PC-3 (cell line): ENCODE measurements around the gene CA5A. TPM values are rescaled to one million over a fixed set of nuclear protein-coding genes. Genes with fewer than 3 reads are reported as not detected.
"Not testable (repeated sequence)": the region's sequence is repeated elsewhere in the genome, so short reads cannot be mapped to it uniquely, and the experiment has no call there.

ENCODE experiments used
- ATAC-seq: fragments of 200-7000 bp; cut with Tn5 transposase; 2 replicates; pipeline ENCODE4 v1.9.1; 2020; ENCODE audit warnings: mild to moderate bottlenecking, moderate library complexity
- BruUV-seq: library from RNA; stranded (reverse); fragments of 400-500 nt; replicated peaks from 2 replicates; lab custom pipeline; 2021; lab: Mats Ljungman, UMichigan
- CTCF ChIA-PET: fragments of 300-600 bp; sonication (Branson Sonifier 250); formaldehyde crosslinking; loops from one replicate; lab custom pipeline; 2022; ENCODE audit warnings: antibody characterized with exemption; lab: Charles Lee
- POLR2A ChIA-PET: fragments of 300-600 bp; sonication (Branson Sonifier 250); formaldehyde crosslinking; loops from one replicate; lab custom pipeline; 2022; ENCODE audit warnings: antibody characterized with exemption; ENCODE audit not compliant: unreplicated experiment; lab: Charles Lee
- DNase-seq: peaks from one replicate; pipeline ENCODE4 v3.0.0-alpha.2; 2015
- H2AFZ ChIP-seq: fragments of 300-600 bp; sonication (generic); 2 replicates; pipeline ENCODE4 v1.6.0; 2016; ENCODE audit warnings: antibody characterized with exemption, low read length
- H3F3A ChIP-seq: fragments of 300-600 bp; sonication (generic); one replicate; pipeline ENCODE4 v1.6.0; 2017; ENCODE audit warnings: antibody characterized with exemption, low read length, control low read depth, mild to moderate bottlenecking; ENCODE audit not compliant: unreplicated experiment
- H3K27ac ChIP-seq: fragments of 300-600 bp; sonication (generic); 2 replicates; pipeline ENCODE4 v1.5.1; 2016; ENCODE audit warnings: mild to moderate bottlenecking, low read length
- H3K27me3 ChIP-seq: fragments of 300-600 bp; sonication (generic); 2 replicates; pipeline ENCODE4 v1.6.1; 2016; ENCODE audit warnings: low read length, mixed read lengths
- H3K36me3 ChIP-seq: fragments of 300-600 bp; sonication (generic); 2 replicates; pipeline ENCODE4 v1.6.1; 2016; ENCODE audit warnings: low read depth, mixed run types, low read length, mixed read lengths
- H3K4me1 ChIP-seq: fragments of 300-600 bp; sonication (generic); 2 replicates; pipeline ENCODE4 v1.5.1; 2016; ENCODE audit warnings: low read length; ENCODE audit not compliant: insufficient read depth
- H3K4me2 ChIP-seq: fragments of 300-600 bp; sonication (generic); 2 replicates; pipeline ENCODE4 v1.6.0; 2016; ENCODE audit warnings: low read length
- H3K4me3 ChIP-seq: fragments of 300-600 bp; sonication (generic); 2 replicates; pipeline ENCODE4 v1.5.1; 2016; ENCODE audit warnings: mild to moderate bottlenecking, low read length, mixed read lengths
- H3K79me2 ChIP-seq: fragments of 300-600 bp; sonication (generic); 2 replicates; pipeline ENCODE4 v1.6.1; 2017; ENCODE audit warnings: low read length, mixed read lengths
- H3K9ac ChIP-seq: fragments of 300-600 bp; sonication (generic); 2 replicates; pipeline ENCODE4 v1.6.0; 2016; ENCODE audit warnings: mild to moderate bottlenecking, low read length
- H3K9me2 ChIP-seq: fragments of 300-600 bp; sonication (generic); replicated peaks from 2 replicates; pipeline ENCODE4 v1.6.1; 2016; ENCODE audit warnings: mixed run types, low read length, mixed read lengths
- H3K9me3 ChIP-seq: fragments of 300-600 bp; sonication (generic); 2 replicates; pipeline ENCODE4 v1.6.1; 2016; ENCODE audit warnings: low read length, mixed read lengths
- H4K20me1 ChIP-seq: fragments of 300-600 bp; sonication (generic); 2 replicates; pipeline ENCODE4 v1.6.1; 2016; ENCODE audit warnings: low read length, mixed read lengths
- CTCF ChIP-seq: fragments of 300-600 bp; sonication (generic); conservative IDR thresholded peaks from 2 replicates; pipeline ENCODE4 v1.5.1; 2017; ENCODE audit warnings: antibody characterized with exemption, low read depth, mild to moderate bottlenecking, low read length
- EZH2 ChIP-seq: fragments of 300-600 bp; sonication (generic); IDR thresholded peaks from one replicate; pipeline ENCODE4 v1.6.1; 2017; ENCODE audit warnings: antibody characterized with exemption, mild to moderate bottlenecking, low read length; ENCODE audit not compliant: unreplicated experiment
- EZH2phosphoT487 ChIP-seq: fragments of 300-600 bp; sonication (generic); IDR thresholded peaks from 2 replicates; pipeline ENCODE4 v1.6.1; 2018; ENCODE audit warnings: mild to moderate bottlenecking, antibody characterized with exemption, low read length, borderline replicate concordance
- intact Hi-C: fragments of 100-400 bp; cut with micrococcal nuclease; formaldehyde crosslinking; loops from 2 replicates; pipeline ENCODE4 v1.9.0; 2023
- total RNA-seq: library from RNA; depleted of rRNA; stranded (reverse); fragments of >200 nt; gene quantifications from 2 replicates; pipeline ENCODE4 v1.2.3, GENCODE V29; 2014

Gene CA5A
- total RNA-seq, 1 experiment from 2014 or later, result not detected

GRCh38 chr16:87860553-87861299 is 75.6 kb downstream of the CA5A start:
- Histone ChIP-seq H3F3A (no peaks in the 10 kb centered on the region), H3K36me3 (peaks cover 1% of the 10 kb centered on the region; the same call in 1 of the 2 replicates), H3K9ac (no peak overlapping the region), H3K4me2 (peak overlapping the region; percentile 63), H3K27ac (peak overlapping the region; percentile 49), H3K4me3 (no peak overlapping the region; the same call in 1 of the 2 replicates), H3K27me3 (no peaks in the 10 kb centered on the region), H3K9me3 (no peaks in the 10 kb centered on the region), H3K9me2 (no peaks in the 10 kb centered on the region), H2AFZ (no peak overlapping the region), H4K20me1 (peaks cover 37% of the 10 kb centered on the region; the same call in 1 of the 2 replicates), H3K4me1 (peaks cover 36% of the 10 kb centered on the region), H3K79me2 (peaks cover 90% of the 10 kb centered on the region)
- peak; percentile 70 for DNase-seq
- no TSS peak for BruUV-seq
- ChIA-PET POLR2A (no interaction called here), CTCF (no interaction called here)
- intact Hi-C loops, result no loop called here
- peak; percentile 44 for ATAC-seq
- no peak for TF ChIP-seq EZH2
- TF ChIP-seq CTCF, result no peak
- TF ChIP-seq EZH2phosphoT487, result no peak

DNA sequence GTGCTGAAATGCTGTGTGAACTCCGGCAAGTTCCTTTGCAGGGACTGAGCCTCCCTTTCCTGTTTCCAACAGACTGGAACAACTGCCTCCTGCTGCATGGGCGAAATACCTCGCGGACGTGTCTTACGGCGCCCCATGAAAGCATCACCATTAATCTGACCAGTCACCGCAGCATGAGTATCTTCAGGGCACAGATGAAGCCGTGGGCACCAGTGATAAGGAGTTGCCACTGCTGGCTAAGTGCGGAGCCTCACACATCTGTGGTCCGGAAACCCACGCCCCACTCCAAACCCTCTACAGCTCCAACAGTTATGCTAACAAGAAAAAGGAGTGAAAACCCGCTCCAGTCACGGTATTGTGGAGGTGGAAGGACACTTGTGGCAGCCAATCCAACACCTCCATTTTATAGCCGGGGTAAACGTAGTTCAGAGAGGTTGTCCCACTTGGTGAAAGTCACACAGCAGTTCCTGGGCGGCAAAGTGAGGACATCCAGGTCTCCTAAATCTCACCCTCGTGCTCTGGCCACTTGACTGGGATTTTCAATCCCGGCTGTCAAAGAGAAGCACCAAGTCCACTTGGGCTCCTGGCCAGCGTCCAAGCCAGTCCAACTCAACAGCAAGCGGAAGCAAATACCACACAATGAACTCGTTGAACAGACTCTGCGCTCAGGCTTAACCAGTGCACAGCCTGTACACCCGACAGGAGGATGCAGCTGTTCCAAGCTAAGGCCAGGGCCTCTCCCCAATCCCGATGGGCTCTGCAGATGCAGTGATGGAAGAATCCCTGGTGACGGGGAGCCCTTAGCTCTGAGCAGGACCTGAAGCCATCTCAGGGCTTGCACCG is 78.0 kb downstream of the CA5A start:
- H3K27ac ChIP-seq, H3F3A ChIP-seq, H3K4me2 ChIP-seq, H3K4me3 ChIP-seq, H3K36me3 ChIP-seq, H3K9ac ChIP-seq, H3K9me2 ChIP-seq, POLR2A ChIA-PET, DNase-seq, H3K9me3 ChIP-seq, intact Hi-C loops, CTCF ChIA-PET, H2AFZ ChIP-seq, H3K27me3 ChIP-seq, BruUV-seq, ATAC-seq: not testable (repeated sequence)
- peaks cover 46% of the 10 kb centered on the region for H3K4me1 ChIP-seq
- H3K79me2 ChIP-seq, result peaks cover 86% of the 10 kb centered on the region
- peaks cover 32% of the 10 kb centered on the region; the same call in 1 of the 2 replicates for H4K20me1 ChIP-seq

DNA sequence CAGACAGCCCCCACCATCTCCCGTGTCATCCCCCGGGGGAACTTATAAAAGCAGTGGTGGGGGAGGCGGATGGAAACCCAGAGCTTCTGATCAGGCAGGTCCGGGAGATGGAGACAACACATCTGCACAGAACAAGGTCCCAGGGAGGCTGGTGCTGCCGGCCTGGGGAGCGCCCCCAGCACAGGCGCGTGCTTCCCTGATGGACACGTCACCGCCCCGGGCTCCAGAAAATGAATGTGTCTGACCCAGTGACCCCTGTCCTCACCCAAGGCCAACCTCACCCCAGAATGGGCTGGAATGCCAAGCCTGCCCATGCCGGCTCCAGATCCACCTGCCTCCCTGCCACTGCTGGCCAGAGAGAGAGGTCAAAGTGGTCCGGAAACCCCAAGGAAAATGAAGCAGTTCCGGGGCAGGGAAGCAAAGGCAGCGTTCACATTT is 79.5 kb downstream of the CA5A start:
- Histone ChIP-seq H2AFZ (no peak overlapping the region), H3K79me2 (peaks cover 86% of the 10 kb centered on the region), H3K4me2 (peak overlapping the region; percentile 64), H3K9me2 (no peaks in the 10 kb centered on the region), H3K9ac (peak overlapping the region; percentile 12; the same call in 1 of the 2 replicates), H3K27ac (peak overlapping the region; percentile 95), H3K27me3 (no peaks in the 10 kb centered on the region), H3K4me1 (peaks cover 53% of the 10 kb centered on the region), H3F3A (no peaks in the 10 kb centered on the region), H4K20me1 (peaks cover 27% of the 10 kb centered on the region; the same call in 1 of the 2 replicates), H3K4me3 (no peak overlapping the region), H3K36me3 (peaks cover 12% of the 10 kb centered on the region; the same call in 1 of the 2 replicates), H3K9me3 (no peaks in the 10 kb centered on the region)
- ATAC-seq (no peak), DNase-seq (no peak)
- POLR2A ChIA-PET, result no interaction called here
- CTCF ChIA-PET, result interaction anchor here (0.6 kb wide), 1 partner anchor 15 kb away, joined by 5 read pairs; no protein-coding TSS in a partner anchor
- BruUV-seq, result no TSS peak
- TF ChIP-seq EZH2phosphoT487 (no peak), EZH2 (no peak), CTCF (no peak)
- intact Hi-C loops, result no loop called here
